Activated CD4-positive, alpha-beta T cell treated with anti-CD3 and anti-CD28 coated beads, Interleukin-2, amount 10 ng/mL, durations not matched to agents 24 days and 14 days (primary cell): ENCODE data around the gene SLC13A5. TPM values are rescaled to one million over a fixed set of nuclear protein-coding genes. Genes with fewer than 3 reads are reported as not detected.
"Not testable (repeated sequence)": the region's sequence is repeated elsewhere in the genome, so short reads cannot be mapped to it uniquely, and the experiment has no call there.

Experiments
- DNase-seq: peaks from one replicate; pipeline ENCODE4 v3.0.0; 2022
- H3K27ac Mint-ChIP-seq: one replicate; pipeline ENCODE4 v1.8.0; 2022; ENCODE audit warnings: mild to moderate bottlenecking, mixed read lengths
- H3K27me3 Mint-ChIP-seq: one replicate; pipeline ENCODE4 v1.8.0; 2022; ENCODE audit warnings: mixed read lengths
- H3K36me3 Mint-ChIP-seq: one replicate; pipeline ENCODE4 v1.8.0; 2022; ENCODE audit warnings: low read depth, mild to moderate bottlenecking, mixed read lengths
- H3K4me1 Mint-ChIP-seq: one replicate; pipeline ENCODE4 v1.8.0; 2021; ENCODE audit warnings: mixed read lengths
- H3K4me3 Mint-ChIP-seq: one replicate; pipeline ENCODE4 v1.8.0; 2022; ENCODE audit warnings: mild to moderate bottlenecking, moderate library complexity, mixed read lengths
- H3K9me3 Mint-ChIP-seq: one replicate; pipeline ENCODE4 v1.8.0; 2021; ENCODE audit warnings: mixed read lengths
- intact Hi-C: fragments of 100-400 bp; cut with micrococcal nuclease; formaldehyde crosslinking; loops from one replicate; pipeline ENCODE4 v1.15.1; 2023
- total RNA-seq: library from RNA; stranded (reverse); gene quantifications from 2 replicates; pipeline ENCODE4 v1.2.3, GENCODE V29; 2022

Gene SLC13A5
- total RNA-seq, result not detected in 2 replicates

DNA sequence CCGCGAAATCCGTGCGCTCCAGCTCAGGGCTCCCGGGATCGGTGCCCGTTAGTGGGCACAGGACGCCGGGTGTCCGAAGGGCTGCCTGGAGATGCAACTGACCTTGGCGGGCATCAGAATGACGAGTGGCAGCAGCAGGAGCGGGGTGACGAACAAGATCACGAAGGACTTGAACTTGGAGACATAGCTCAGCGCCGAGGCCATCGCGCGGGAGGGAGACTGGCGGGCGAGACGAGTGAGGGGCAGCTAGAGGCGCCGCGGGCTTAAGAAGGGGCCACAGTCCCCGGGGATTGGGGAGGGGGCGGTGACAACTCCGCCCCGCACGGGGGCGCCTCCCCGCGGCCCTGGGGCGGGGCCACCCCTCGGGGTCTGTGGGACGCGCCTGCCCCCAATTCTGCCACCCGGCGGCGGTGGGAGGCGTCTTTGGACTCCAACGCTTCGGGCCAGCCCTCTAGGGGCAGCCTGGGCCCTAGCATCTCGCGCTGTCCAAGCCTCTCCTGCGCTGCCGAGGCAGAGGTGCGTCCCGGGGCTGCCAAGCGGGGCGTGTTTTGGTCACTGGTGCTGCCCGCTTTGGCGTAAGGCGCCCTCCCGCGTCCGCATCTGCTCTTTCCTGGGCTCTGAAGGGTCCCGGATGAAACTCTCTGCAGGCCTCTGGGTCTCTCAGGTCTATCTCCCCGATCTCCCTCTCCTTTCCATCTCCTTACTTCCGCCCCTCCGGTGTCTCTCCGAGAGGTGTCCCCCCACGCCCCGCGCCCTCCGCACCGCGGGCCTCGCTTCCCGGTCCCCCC, at the start of gene SLC13A5:
TSS of gene SLC13A5 (minus strand) at position 240 of the 788 bp plus-strand sequence. CDS start at position 204, 36 bp downstream.
- no peak for DNase-seq
- peaks cover 50% of the 10 kb centered on the region for H3K27me3 Mint-ChIP-seq
- H3K4me3 Mint-ChIP-seq, result peak within 1 kb of the TSS; percentile 63
- intact Hi-C loops, result no loop called here
- H3K27ac Mint-ChIP-seq, result no peak within 1 kb of the TSS
- H3K36me3 Mint-ChIP-seq, result peaks cover 1% of the 10 kb centered on the region
- H3K4me1 Mint-ChIP-seq, result peaks cover 3% of the 10 kb centered on the region
- H3K9me3 Mint-ChIP-seq, result no peaks in the 10 kb centered on the region

GRCh38 chr17:6761779-6762178, 48.6 kb upstream of the SLC13A5 start:
- intact Hi-C loops, result no loop called here
- H3K4me3 Mint-ChIP-seq, result no peak overlapping the region
- H3K36me3 Mint-ChIP-seq, result peaks cover 92% of the 10 kb centered on the region
- no peak overlapping the region for H3K27ac Mint-ChIP-seq
- H3K27me3 Mint-ChIP-seq, result no peaks in the 10 kb centered on the region
- no peak for DNase-seq
- peaks cover 57% of the 10 kb centered on the region for H3K4me1 Mint-ChIP-seq
- H3K9me3 Mint-ChIP-seq, result peaks cover 26% of the 10 kb centered on the region

- Mint-ChIP-seq H3K4me3 (peak overlapping the region; percentile 89), H3K36me3 (peaks cover 56% of the 10 kb centered on the region), H3K4me1 (peaks cover 56% of the 10 kb centered on the region), H3K27ac (peak overlapping the region; percentile 91), H3K27me3 (no peaks in the 10 kb centered on the region), H3K9me3 (peaks cover 5% of the 10 kb centered on the region)
- DNase-seq, result no peak
- intact Hi-C loops, result loop anchor here (10.0 kb wide), 2 partner anchors 93 to 257 kb away; partner anchors contain the start of gene RNASEK
Measured at GRCh38 chr17:6757747-6758146, 44.6 kb upstream of the SLC13A5 start.

DNA sequence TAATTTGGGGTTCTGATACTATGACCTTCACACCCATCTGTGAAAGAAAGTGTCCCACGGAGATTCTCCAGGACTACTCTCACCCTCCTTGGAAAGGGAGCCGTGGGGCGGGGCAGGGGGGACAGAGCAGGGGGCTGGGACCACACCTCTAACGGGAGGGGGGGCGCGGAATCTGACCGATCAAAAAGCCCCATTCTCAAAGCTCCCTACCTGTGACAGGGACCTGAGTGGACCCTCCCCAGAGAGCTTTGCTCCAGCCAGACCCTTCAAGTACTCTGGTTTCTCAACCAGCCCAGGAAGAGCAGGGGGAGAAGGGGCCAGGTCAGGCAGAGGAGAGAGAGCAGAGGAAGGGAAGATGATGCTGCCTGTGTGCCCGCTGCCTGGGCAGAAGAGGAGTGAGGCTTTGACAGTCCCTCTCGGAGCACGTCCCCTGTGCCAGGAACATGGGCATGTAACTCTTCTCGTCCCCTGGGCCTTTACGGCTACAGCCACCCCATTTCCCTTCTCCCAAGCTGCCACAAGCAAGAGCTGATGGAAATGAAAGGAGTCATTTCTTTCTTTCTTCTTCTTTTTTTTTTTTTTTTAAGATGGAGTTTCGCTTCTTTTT, 43.4 kb upstream of the SLC13A5 start:
- Mint-ChIP-seq H3K27ac (peak overlapping the region; percentile 89), H3K4me3 (peak overlapping the region; percentile 89), H3K9me3 (no peaks in the 10 kb centered on the region), H3K4me1 (peaks cover 57% of the 10 kb centered on the region), H3K36me3 (peaks cover 44% of the 10 kb centered on the region), H3K27me3 (peaks cover 1% of the 10 kb centered on the region)
- DNase-seq, result peak; percentile 71
- intact Hi-C loops, result loop anchor here (10.0 kb wide), 2 partner anchors 92 to 258 kb away; partner anchors contain the start of gene RNASEK

DNA sequence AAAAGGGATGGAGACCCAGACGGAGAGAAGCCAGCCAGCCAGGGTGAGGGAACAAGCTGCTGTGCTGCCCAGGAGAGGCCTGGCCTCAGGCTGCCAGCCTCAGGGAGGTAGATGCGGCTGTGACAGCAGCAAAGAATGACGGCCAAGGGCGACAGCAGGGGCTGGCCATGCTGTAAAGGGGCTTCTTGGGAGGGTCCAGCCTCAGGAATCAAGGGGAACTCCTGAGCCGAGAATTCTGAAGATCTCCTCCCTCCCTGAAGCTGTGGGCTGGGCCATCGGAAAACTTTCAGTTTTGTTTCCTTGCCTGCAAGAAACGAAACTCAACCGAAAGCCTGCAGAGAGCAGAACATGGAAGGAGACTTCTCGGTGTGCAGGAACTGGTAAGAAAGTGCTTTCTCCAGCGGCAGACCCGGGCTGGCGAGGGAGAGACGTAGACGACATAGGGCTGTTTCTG, 42.6 kb upstream of the SLC13A5 start, which contains the start of gene XAF1:
TSS of gene XAF1 (plus strand) at position 316 of the 454 bp plus-strand sequence. CDS start at position 349, 33 bp downstream.
- H3K36me3 Mint-ChIP-seq, result peaks cover 36% of the 10 kb centered on the region
- no peaks in the 10 kb centered on the region for H3K9me3 Mint-ChIP-seq
- intact Hi-C loops, result loop anchor here (10.0 kb wide), 2 partner anchors 91 to 259 kb away; partner anchors contain the start of gene RNASEK
- peak within 1 kb of the TSS; percentile 89 for H3K27ac Mint-ChIP-seq
- H3K4me3 Mint-ChIP-seq, result peak within 1 kb of the TSS; percentile 89
- DNase-seq, result peak; percentile 92
- H3K27me3 Mint-ChIP-seq, result peaks cover 1% of the 10 kb centered on the region
- peaks cover 54% of the 10 kb centered on the region for H3K4me1 Mint-ChIP-seq

- DNase-seq, result no peak
- Mint-ChIP-seq H3K27me3 (peaks cover 3% of the 10 kb centered on the region), H3K4me3 (peak overlapping the region; percentile 89), H3K27ac (peak overlapping the region; percentile 89), H3K4me1 (peaks cover 50% of the 10 kb centered on the region), H3K36me3 (peaks cover 31% of the 10 kb centered on the region), H3K9me3 (no peaks in the 10 kb centered on the region)
- intact Hi-C loops, result loop anchor here (10.0 kb wide), 2 partner anchors 90 to 260 kb away; partner anchors contain the start of gene RNASEK
Measured at GRCh38 chr17:6755281-6755680, 42.1 kb upstream of the SLC13A5 start.

GRCh38 chr17:6753546-6753945, 40.4 kb upstream of the SLC13A5 start:
- intact Hi-C loops, result loop anchor here (10.0 kb wide), 2 partner anchors 89 to 261 kb away; partner anchors contain the start of gene RNASEK

GRCh38 chr17:6753006-6753445, 39.9 kb upstream of the SLC13A5 start:
- intact Hi-C loops, result loop anchor here (10.0 kb wide), 2 partner anchors 88 to 262 kb away; partner anchors contain the start of gene RNASEK
- Mint-ChIP-seq H3K4me3 (peak overlapping the region; percentile 17), H3K9me3 (no peaks in the 10 kb centered on the region), H3K36me3 (peaks cover 11% of the 10 kb centered on the region), H3K27me3 (peaks cover 17% of the 10 kb centered on the region), H3K4me1 (peaks cover 38% of the 10 kb centered on the region), H3K27ac (peak overlapping the region; percentile 57)
- no peak for DNase-seq

More at GRCh38 chr17:6753546-6753945, 40.4 kb upstream of the SLC13A5 start:
- Mint-ChIP-seq H3K36me3 (peaks cover 16% of the 10 kb centered on the region), H3K4me3 (no peak overlapping the region), H3K9me3 (no peaks in the 10 kb centered on the region), H3K4me1 (peaks cover 43% of the 10 kb centered on the region), H3K27me3 (peaks cover 15% of the 10 kb centered on the region), H3K27ac (no peak overlapping the region)
- DNase-seq, result no peak

DNA sequence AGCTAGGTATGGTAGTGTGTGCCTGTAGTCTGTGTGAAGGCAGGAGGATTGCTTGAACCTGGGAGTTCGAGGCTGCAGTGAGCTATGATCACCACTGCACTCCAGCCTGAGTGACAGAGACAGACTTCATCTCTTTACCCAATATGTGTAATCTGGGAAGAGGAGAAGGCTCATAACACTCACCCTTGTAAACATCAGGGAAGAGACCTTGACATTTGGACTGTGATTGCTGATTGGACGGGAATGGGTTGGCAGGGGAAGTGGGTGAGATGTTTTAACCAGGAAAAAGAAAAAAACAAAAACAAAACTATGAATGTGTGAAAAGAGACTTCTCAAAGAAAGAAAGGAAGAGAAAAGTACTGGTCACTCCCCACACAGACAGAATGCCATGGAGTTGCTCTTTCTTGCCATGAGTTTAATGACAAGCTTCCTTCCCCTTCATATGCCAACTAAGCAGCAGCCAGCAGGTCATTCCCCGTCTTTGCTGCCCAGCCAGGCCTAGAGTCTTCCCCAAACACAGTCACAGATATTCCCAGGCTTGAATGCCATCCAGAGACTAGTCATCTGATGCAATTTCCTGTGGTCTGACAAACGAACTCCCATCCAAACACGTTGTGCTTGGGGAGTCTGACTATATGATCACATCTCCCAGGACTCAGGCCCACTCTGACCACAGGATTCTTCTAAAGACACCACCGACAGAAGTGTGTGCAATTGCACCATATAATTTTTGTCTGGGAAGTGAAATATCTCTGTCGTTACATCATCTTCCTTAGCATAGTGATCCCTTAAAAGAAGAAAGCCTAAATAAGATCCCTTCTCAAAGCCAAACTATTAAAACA, 39.1 kb upstream of the SLC13A5 start:
- Mint-ChIP-seq H3K4me1 (peaks cover 32% of the 10 kb centered on the region), H3K27ac (peak overlapping the region; percentile 31), H3K9me3 (no peaks in the 10 kb centered on the region), H3K36me3 (peaks cover 5% of the 10 kb centered on the region), H3K4me3 (no peak overlapping the region), H3K27me3 (peaks cover 21% of the 10 kb centered on the region)
- DNase-seq, result no peak
- intact Hi-C loops, result loop anchor here (10.0 kb wide), 2 partner anchors 87 to 263 kb away; partner anchors contain the start of gene RNASEK

DNA sequence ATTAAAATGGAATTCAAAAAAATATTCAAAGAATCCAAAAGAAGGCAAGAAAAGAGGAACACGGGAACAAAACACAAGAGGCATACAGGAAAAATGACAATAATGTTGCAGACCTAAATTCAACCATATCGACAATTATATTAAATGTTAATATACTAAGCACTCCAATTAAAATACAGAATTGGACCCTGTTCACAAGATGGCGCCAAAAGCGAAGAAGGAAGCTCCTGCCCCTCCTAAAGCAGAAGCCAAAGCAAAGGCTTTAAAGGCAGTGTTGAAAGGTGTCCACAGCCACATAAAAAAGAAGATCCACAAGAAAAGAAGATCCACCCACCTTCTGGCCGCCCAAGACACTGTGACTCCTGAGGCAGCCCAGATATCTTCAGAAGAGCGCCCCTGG, 36.4 kb upstream of the SLC13A5 start:
- DNase-seq, result peak; percentile 64
- peaks cover under 1% of the 10 kb centered on the region for H3K9me3 Mint-ChIP-seq

DNA sequence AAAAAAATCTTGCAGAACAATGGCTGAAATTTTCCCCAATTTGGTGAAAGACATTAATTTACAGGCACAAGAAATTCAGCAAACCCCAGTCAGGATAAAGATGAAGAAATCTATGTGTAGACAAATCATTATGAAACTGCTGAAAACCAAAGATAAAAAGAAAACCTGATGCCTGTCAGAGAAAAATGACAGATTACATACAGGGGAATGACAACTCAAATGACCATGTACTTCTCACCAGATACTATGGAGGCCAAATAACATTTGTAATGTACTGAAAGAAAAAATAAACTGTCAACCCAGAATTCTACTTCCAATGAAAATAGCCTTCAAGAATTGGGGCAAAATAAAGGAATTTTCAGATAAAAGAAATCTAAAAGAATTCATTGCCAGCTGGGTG, 35.4 kb upstream of the SLC13A5 start:
- no peak overlapping the region for H3K27ac Mint-ChIP-seq
- no peak overlapping the region for H3K4me3 Mint-ChIP-seq
- H3K9me3 Mint-ChIP-seq, result peaks cover 5% of the 10 kb centered on the region
- no peak for DNase-seq
- H3K4me1 Mint-ChIP-seq, result peaks cover 19% of the 10 kb centered on the region
- H3K27me3 Mint-ChIP-seq, result peaks cover 48% of the 10 kb centered on the region
- intact Hi-C loops, result no loop called here
- no peaks in the 10 kb centered on the region for H3K36me3 Mint-ChIP-seq

More for the DNA sequence above, 36.4 kb upstream of the SLC13A5 start:
- intact Hi-C loops, result no loop called here
- no peaks in the 10 kb centered on the region for H3K36me3 Mint-ChIP-seq
- H3K4me1 Mint-ChIP-seq, result peaks cover 20% of the 10 kb centered on the region
- H3K27me3 Mint-ChIP-seq, result peaks cover 40% of the 10 kb centered on the region
- H3K27ac Mint-ChIP-seq, result no peak overlapping the region
- no peak overlapping the region for H3K4me3 Mint-ChIP-seq

DNA sequence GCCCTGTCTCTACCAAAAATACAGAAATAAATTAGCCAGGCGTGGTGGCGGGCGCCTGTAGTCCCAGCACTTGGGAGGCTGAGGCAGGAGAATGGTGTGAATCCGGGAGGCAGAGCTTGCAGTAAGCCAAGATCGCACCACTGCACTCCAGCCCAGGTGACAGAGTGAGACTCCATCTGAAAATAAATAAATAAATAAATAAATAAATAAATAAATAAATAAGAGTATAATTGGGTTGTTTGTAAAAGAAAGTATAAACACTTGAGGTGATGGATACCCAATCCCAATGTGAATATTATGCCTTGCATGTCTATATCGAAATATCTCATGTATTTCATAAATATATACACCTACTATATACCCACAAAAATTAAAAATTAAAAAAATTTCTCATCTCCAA, 33.5 kb upstream of the SLC13A5 start:
- intact Hi-C loops, H3K4me3 Mint-ChIP-seq, H3K36me3 Mint-ChIP-seq, H3K9me3 Mint-ChIP-seq, H3K27ac Mint-ChIP-seq, H3K4me1 Mint-ChIP-seq, DNase-seq: not testable (repeated sequence)
- H3K27me3 Mint-ChIP-seq, result peaks cover 61% of the 10 kb centered on the region

GRCh38 chr17:6729531-6729930, 16.4 kb upstream of the SLC13A5 start:
- intact Hi-C loops, result no loop called here
- Mint-ChIP-seq H3K27ac (no peak overlapping the region), H3K4me1 (no peaks in the 10 kb centered on the region), H3K4me3 (no peak overlapping the region), H3K27me3 (peaks cover 28% of the 10 kb centered on the region), H3K36me3 (no peaks in the 10 kb centered on the region), H3K9me3 (no peaks in the 10 kb centered on the region)
- no peak for DNase-seq
